ENCODE data around the gene ALDH3B1.

ALDH3B1 gene

DNA sequence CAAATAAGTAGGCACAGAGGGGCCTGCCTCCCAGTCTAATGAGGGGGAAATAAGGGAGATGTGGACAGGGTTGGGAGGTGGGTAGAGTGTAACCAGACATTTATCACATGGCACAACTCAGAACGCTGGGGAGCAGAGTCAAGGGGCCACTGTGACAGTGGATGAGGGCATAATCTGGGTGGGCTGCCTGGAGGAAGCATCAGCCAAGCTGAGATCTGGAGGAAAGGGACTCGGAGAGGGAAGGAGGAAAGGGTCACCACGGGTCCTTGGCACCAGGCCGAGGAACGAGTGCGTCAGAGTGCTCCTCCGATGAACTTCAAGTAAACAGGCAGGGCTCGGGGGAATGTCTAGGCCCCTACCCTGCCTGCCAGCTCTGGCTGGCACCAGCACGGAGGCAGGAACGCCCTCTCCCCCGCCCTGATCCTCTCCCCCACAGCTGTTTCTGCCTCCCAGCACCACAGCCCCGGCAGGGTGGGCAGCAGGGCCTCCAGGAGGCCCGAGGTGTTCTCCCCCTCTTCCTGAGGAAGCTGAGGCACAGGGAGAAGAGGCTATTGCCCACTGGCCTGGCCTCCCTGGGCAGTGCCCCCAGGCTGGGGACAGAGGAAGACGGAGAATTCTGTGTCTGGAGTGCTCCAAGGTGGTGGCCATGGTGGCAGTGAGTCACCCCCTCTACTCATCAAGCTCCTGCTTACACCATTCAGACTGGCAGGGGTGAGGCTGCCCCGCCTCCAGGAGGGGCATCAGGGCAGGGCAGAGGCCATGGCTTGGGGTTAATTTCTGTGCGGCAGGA lies 4.2 kb downstream of the ALDH3B1 start:
- DNase-seq: no peak

DNA sequence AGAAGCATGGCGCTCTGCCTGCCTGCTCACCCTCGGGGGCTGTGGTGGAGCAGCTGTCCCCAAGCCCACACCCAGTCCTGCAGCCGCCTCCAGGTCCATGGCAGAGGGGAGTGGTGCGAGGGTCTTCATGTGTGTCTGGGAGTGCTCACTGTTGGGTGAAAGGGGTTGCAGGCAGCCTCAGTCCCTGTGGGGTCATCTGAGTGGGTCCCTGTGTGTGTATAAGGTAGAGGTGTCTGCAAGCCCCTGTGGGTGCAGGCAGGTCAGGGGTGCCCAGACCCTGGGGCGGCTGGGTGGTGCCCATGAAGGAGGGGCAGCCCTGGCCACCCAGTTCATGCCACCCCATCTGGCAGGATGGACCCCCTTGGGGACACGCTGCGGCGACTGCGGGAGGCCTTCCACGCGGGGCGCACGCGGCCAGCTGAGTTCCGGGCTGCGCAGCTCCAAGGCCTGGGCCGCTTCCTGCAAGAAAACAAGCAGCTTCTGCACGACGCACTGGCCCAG lies 4.9 kb downstream of the ALDH3B1 start:
- DNase-seq: no peak

GRCh38 chr11:68015467-68015866 lies 5.3 kb downstream of the ALDH3B1 start:
- DNase-seq: no peak

- DNase-seq: no peak
These were observed 6.2 kb downstream of the ALDH3B1 start for GRCh38 chr11:68016161-68016903.

GRCh38 chr11:68016904-68017817 lies 7.0 kb downstream of the ALDH3B1 start:
- no peak for DNase-seq

DNA sequence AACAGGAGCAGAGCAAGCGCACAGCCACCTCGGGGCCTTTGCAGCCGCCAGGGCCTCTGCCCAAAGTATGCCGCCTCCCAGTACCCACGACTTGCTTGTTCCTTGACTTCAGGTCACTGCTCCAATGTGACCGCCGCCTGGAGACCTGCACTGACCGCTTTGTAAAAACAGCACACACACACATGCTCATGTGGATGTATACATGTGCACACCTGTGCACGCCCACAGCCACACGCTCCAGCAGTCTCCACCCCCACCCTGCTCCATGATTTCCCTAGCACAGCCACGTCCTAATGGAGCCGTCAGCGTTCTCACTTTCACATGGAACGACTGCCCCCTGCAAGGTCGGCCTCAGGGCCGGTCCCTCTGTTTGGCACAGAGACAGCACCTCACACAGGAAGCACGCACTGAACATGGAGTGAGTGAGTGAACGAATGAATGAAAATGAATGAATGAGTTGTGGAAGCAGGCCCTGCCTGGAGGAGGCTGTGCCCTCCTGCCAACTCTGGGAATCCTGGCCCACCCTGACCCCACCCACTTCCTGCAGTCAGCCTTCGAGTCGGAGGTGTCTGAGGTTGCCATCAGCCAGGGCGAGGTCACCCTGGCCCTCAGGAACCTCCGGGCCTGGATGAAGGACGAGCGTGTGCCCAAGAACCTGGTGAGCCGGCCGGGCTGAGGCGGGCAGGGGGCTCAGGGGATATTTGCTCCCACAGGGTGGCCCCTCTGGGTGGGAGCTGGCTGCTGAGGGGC lies 8.0 kb downstream of the ALDH3B1 start:
- DNase-seq: no peak

DNA sequence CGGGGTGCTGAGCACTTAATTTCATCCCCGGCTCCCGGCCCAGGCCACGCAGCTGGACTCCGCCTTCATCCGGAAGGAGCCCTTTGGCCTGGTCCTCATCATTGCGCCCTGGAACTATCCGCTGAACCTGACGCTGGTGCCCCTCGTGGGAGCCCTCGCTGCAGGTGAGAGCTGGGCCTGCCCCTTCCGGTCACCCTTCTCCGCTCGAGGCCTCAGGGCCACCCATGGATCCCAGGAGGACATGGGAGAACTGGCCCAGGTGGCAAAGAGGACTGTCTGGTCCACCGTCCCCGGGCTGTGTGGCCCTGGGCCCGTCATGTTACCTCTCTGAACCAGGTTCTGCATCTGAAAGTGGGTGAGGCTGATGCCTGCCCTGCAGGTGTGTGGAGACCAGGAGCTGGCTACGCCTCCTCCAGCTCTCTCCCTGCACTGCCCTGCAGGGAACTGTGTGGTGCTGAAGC lies 8.6 kb downstream of the ALDH3B1 start:
- DNase-seq: no peak

DNA sequence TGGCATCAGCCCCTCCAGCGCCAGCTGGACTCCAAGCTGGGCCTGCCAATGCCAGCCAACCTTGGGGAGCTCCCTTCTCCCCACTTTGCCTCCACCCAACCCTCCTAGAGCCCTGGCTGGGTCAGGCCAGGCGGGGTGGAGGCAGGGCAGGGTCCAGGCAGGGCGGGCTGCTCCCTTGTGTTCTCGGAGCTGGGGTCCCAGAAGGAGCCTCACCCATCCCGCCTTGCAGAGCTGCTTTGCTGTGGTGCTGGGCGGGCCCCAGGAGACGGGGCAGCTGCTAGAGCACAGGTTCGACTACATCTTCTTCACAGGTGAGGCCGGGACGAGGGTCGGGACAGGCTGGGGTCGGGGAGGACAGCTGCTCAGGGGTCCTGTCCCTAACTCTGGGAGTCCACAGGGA lies 9.4 kb downstream of the ALDH3B1 start:
- no peak for DNase-seq

DNA sequence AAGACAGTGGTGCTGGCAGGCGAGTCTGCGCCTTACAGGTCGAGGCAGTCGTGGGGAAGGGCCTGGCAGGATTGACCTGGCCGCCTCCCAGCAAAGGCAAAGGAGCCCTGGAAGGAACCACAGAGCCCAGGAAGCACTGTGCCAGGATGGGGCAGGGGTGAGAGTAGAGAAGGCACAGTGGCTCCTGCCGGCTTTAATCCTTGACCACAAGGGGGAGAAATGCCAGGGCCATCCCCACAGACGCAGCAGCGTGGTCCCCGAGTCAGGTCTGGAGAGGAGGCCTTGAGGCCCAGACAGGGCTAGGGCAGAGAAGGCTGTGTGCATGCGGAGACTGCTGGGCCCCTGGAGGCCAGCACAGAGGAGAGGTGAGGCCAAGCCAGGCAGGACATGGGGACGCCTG lies 10.4 kb downstream of the ALDH3B1 start:
- DNase-seq: no peak

- no peak for DNase-seq
These were observed 11.2 kb downstream of the ALDH3B1 start for GRCh38 chr11:68021167-68021787.

DNA sequence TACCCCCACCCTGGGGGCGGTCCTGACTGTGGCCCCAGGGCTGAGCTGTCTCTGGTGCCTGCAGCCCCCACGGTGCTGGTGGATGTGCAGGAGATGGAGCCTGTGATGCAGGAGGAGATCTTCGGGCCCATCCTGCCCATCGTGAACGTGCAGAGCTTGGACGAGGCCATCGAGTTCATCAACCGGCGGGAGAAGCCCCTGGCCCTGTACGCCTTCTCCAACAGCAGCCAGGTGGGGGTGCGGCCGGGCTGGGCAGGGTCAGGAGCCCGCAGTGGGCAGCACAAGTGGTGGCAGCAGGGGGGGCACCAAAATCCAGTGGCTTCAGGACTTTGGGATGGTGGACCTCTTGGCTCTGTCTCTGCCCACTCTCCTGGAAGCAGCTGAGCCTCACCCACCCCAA lies 12.4 kb downstream of the ALDH3B1 start:
- DNase-seq: no peak

DNA sequence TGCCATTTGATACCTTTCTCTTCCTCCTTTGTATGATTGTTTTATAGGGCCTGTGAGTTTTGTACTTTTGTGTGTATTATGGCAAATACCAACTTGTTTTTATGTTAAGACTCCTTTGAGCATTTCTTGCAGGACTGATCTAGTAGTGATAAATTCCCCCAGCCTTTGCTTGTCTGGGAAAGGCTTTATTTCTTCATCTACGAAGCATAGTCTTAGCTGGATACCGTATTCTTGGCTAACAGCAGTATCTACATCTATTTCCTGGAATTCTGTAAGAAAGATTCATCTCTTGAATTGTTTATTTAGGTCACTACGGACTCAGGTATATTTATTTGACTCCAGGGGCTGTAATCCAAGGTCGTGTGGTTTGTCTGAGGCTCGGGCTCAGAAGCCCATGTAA lies 14.4 kb downstream of the ALDH3B1 start:
- no peak for DNase-seq

- no peak for DNase-seq
These were observed 14.9 kb downstream of the ALDH3B1 start for GRCh38 chr11:68025047-68025446.

GRCh38 chr11:68026391-68027105 lies 16.4 kb downstream of the ALDH3B1 start:
- no peak for DNase-seq

- DNase-seq: no peak
These were observed 17.5 kb downstream of the ALDH3B1 start for GRCh38 chr11:68027667-68028066.

GRCh38 chr11:68028802-68029545 lies 18.8 kb downstream of the ALDH3B1 start:
- no peak for DNase-seq

DNA sequence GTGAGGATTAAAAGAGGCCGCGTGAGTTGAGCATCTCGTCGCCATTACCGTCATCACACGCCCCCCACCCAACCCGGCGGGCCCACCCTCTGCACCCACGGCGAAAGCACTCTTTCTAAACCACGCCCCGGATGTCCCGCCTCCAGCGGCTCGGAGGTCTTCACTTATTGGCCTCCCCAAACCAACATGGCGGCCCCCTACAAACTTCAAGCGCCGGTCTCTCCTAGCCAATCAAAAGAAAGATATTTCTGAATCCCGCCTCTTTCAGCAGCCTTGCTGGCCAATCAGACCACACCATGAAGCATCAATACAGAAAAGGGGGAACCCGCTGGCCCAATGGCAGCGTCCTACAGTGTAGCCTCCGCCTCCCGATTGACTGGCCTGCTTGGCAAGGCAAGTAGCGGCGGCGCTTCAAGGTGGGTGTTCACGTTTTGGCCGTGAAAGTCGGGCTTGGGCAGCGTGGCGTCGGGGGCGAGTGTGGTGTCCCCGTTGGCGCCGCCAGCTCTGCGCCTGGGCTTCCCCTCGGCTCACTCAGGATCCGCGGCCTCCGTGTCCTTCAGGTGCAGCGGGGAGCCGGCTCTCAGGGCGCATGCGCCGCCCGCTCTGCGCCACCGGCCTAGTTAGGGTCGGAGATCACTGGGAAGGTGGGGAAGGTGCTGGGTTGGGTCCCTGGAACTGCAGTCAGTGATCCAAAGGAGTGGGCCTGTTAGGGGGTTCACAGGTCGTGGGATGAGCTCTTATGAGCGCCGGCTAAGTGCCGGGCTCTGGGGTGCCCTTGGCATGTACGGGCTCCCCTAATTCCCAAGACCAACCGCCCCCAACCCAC lies 20.4 kb downstream of the ALDH3B1 start, which contains the start of gene NDUFS8:
Gene NDUFS8 (plus strand): TSS at position 364 of the 826 bp plus-strand sequence. CDS start 1,471 bp downstream, outside the sequence.
- peak; percentile 100 for DNase-seq

DNA sequence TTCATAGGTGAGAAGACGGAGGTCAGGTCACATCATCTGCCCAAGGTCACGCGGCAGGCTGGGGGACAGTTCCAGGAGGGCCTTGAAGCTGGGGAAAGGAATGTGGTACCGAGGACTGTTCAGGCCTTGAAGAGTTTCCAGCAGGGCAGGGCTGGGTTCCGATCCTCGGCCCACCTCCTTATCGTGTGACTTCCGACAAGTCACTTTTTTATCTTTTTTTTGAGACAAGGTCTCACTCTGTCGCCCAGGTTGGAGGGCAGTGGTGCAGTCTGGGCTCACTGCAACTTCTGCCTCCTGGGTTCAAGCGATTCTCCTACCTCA lies 21.0 kb downstream of the ALDH3B1 start:
- DNase-seq: no peak

GRCh38 chr11:68032003-68032402 lies 21.9 kb downstream of the ALDH3B1 start:
- DNase-seq: no peak
